Kidney tubule cell (primary cell): ENCODE measurements around the gene CD2.

ENCODE experiments used
- DNase-seq: peaks from one replicate; pipeline ENCODE4 v3.0.0-alpha.2; 2018; ENCODE audit warnings: low spot score

CD2 gene

GRCh38 chr1:116777831-116778830 lies 23.9 kb downstream of the CD2 start:
- DNase-seq = no peak

DNA sequence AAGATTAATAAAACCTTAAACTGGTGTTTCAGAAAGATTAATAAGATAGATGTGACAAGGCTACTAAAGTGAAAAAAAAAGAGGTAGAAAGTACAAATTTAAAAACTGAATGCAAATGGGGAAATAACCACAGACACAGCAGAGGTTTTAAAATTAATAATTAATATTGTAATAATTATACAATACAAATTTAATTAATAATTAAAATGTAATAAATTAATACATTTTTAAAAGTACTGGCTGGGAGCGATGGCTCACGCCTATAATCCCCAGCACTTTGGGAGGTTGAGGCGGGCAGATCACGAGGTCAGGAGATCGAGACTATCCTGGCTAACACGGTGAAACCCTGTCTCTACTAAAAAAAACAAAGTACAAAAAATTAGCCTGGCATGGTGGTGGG lies 26.8 kb downstream of the CD2 start:
- no peak for DNase-seq

DNA sequence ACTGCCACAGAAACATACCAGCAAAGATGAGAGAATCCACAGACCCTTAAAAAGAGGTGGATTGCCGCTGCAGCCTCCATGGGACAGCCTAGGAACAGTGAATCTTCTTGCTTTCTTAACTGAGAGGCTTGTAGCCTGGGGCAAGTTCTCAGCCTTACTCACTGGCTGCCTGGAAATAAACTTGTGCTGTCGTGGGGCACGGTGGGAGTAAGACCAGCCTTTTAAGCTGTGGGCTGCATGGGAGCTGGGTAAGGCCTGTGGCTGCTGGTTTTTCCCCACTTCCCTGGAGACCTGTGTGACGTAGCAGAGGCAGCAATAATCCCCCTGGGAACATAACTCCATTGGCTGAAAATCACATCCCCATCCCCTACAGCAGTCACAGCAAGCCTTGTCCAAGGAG lies 30.8 kb downstream of the CD2 start:
- DNase-seq = no peak

- DNase-seq = no peak
Observed at GRCh38 chr1:116786049-116786448, 31.8 kb downstream of the CD2 start.

- no peak for DNase-seq
Observed at GRCh38 chr1:116791727-116792126, 37.5 kb downstream of the CD2 start.

DNA sequence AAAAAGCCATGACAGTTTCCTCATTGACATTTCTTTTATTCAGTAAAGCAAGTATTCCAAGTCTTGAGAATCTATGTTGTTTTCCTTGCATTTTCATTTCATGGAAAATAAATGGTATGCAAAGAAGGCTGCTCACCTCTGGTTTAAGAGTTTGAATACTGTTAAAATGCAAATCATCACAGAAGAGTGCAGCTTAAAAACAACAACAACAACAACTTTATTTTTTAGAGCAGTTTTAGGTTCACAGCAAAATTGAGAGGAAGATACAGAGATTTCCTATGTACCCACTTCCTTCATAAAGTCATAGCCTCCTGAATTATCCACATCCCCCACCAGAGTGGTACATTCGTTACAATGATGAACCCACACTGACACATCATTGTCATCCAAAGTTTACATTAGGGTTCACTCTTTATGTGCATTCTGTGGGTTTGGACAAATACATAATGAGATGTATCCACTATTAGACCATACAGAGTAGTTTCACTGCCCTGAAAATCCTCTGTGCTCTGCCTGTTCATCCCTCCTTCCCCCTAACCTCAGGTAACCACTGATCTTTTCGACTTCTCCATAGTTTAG lies 39.2 kb downstream of the CD2 start:
- no peak for DNase-seq

DNA sequence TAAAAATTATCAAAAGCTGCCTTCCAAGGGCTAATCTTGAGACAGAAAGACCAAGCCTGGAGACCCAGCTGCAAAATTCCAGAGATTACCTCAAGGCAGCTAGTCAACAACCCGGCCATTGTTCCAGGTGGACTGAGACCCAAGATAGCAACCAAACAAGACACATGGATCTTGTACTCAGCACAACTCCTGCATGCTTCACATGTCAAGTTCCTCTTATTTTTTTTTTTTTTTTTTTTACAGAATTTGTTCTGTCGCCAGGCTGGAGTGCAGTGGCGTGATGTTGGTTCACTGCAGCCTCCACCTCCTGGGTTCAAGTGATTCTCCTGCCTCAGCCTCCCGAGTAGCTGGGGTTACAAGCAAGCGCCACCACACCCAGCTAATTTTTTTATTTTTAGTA lies 40.1 kb downstream of the CD2 start:
- DNase-seq = no peak

DNA sequence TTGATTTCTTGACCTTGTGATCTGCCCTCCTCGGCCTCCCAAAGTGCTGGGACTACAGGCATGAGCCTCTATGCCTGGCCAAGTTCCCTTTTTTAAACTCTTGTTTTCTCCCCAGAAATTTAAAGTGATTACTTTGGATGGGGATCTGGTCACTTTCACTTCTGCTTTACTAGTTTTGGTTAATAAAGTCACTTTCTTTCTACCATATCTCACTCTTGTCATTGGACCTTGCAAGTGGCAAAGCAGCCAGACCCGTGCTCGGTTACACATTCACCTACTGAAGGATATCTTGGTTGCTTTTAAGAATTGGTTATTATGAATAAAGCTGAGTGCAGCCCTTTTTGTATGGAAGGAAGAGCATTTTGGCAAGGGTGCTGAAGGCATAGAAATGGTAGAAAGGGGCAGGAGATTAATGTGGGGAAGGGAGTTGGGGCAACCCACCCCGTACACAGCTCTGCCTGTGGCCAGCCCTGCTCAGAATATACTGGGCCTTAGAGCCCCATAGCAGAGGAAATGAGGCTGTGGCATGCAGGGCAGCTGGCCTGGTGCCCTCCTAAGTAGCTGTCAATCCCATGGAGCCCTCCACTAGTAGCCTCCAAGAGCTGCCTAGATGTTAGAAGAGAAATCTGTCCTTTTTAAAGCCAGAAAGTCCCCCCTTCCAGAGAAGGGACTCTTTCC lies 40.7 kb downstream of the CD2 start:
- DNase-seq = no peak

GRCh38 chr1:116795482-116795829 lies 41.2 kb downstream of the CD2 start:
- no peak for DNase-seq

DNA sequence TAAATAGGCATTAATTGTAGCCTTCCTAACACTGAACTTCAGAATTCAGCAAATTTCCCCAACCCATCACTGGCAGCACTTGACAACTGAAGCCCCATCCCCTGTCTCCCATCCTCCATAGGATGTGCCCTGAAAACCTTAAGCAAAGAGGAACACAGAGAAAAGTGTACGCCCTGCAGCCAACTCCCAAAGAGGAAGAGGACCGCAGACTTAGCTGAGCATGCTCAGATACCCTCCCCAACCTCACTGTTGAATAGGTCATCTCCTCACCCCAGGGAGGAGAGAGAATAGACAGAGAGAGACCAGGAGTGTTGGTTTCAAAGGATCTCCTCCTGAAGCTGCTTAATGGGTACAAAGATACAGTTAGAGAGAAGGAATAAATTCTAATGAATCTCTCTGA lies 50.5 kb downstream of the CD2 start:
- no peak for DNase-seq

- no peak for DNase-seq
Observed at GRCh38 chr1:116805398-116805797, 51.2 kb downstream of the CD2 start.

DNA sequence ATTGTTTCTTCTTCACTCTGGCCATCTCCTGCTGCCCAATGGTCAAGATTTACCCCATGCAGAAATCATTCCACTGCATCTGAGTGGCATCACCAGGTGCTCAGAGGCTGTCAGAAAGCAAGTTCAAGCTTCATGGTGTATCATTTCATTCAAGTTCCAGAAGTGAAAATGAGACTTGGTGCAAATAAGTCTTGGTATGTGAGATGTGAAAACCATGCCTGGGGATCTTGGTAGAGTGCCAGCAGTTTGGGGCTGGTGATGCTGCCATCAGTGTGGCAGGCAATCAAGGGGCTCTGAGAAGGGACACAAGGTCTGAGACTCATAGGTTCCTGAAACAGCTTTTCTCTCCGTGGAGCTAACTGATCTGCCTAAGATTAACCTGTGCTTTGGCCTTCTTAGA lies 52.0 kb downstream of the CD2 start:
- no peak for DNase-seq

DNA sequence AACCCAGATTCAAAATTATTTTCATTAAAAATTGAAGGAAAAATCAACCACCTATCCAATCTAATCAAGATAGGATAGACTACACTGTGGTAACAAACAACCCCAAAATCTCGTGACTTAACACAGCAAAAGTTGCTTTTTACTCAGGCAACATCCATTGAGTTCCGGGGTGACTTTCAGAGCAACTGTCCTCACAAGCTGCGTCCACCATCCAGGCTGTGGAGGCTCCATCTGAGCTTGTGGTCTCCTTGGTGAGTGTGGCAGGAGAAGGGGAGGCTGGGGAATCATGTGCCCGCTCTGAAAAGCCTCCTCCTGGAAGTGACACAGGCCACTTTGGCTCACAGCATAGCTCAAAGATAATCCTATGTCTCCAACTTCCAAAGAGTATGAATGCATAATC lies 52.4 kb downstream of the CD2 start:
- DNase-seq = no peak

- no peak for DNase-seq
Observed at GRCh38 chr1:116807394-116808199, 53.4 kb downstream of the CD2 start.

DNA sequence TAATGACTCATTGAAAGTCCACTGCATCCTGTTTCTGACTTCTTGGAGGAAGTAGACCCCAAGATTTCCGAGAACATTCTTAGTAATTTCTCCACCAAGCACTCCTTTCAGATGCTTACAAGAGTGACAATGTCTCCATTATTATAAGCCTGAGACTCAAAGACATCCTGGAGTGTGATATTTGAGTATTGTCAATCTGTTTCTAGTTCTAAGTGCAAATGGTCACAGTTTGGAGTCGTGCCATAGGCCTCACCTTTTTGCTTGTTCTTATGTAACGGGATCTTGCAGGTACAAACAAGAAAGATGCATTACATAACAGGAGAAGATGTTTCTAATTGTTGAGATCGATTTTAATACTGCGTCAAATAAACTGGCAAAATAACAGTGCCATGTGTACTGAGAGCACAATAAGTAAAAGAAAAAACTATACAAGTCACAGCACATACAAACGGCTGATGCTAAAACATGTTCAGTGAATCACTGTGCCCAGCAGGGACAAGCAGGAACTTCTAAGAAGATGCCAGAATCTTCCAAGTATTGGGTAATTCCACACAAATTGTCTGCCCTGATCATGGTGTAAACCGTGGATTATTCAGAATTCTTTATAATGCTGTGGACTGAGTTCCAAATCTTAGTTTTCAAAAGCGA lies 54.1 kb downstream of the CD2 start:
- DNase-seq = no peak

GRCh38 chr1:116808848-116809508 lies 54.7 kb downstream of the CD2 start:
- no peak for DNase-seq

GRCh38 chr1:116811321-116811720 lies 57.1 kb downstream of the CD2 start:
- no peak for DNase-seq

DNA sequence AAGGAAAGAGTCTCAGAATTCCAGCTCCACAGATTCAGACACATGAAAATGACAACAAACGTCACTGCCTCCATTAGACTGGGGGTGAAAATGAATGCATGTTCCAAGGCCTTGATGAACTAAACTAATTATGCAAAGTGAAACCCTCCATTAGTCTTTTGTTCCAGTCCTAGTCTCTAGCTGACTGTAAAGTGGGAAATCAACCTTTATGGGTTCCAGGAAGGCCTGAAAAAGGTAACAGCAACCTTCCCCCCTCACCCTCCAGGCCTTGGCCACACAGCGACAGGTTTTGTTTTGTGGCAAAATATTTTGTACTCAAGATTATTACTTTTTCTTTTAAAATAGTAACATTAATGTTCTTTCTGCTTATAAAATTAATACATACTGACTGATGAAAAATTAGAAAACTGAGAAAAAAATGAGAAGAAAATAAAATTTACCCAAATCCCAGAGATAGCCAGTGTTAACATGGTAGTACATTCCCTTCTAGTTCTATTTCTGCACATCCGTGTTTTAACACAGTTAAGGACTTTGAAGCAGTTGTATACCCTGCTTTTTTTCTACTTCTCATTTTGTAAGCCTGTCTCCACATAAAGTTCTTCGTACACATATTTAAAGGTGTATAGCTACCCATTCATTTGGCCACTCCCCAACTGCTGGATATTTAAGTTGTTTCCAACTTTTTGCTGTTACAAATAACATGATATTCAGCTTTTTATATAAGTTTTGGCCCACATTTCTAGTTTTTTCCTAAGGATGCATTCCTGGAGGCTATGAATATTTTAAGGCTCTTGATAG lies 60.9 kb downstream of the CD2 start:
- DNase-seq = no peak

DNA sequence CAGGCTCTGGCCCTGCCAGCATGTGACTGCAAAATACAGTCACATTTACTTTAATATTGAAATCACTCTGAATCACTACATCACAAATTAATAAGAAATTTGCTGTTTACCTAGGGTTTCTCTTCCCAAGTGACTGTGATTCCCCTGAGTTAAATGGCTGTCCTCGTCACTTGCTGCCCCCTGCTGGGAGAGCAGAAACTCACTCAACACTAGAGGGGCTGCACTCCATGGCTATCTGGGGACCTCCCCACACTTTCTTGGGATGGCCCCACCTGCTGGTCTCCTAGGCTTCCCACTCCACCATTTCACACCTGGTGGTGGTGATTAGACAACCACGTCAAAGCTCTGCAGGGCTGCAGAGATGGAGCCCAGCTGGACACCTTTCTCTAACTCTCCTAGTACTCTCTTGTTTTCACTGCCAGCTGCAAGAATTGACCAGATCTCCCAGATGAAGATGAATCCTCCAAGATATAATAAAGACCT lies 63.4 kb downstream of the CD2 start:
- DNase-seq = peak; percentile 63
